CD14-positive monocyte (primary cell): ENCODE measurements around the gene PMS1. TPM values are rescaled to one million over a fixed set of nuclear protein-coding genes. Genes with fewer than 3 reads are reported as not detected.

Experiments used
- DNase-seq, 3 donors: peaks; one replicate each; pipeline ENCODE4 v3.0.0-alpha.2; 2011 to 2022
- H2AFZ ChIP-seq: 2 replicates; pipeline ENCODE4 v1.6.0; 2012; ENCODE audit warnings: mild to moderate bottlenecking, low read depth, low read length, inconsistent platforms; ENCODE audit not compliant: insufficient read depth, poor library complexity, severe bottlenecking
- H3K27ac ChIP-seq, 2 donors: 1 replicate in 1 of 2; 2 replicates in 1 of 2; pipeline ENCODE4 v1.5.1; 2012 to 2013; ENCODE audit warnings: low read length in 2 of 2, control low read depth in 1 of 2, inconsistent platforms in 1 of 2, low read depth in 1 of 2, mild to moderate bottlenecking in 1 of 2
- H3K27me3 ChIP-seq, 2 donors: one replicate each; pipeline versions ENCODE4 v1.6.0 to v1.6.1; 2011 to 2013; ENCODE audit warnings: low read length in 2 of 2; ENCODE audit not compliant: control insufficient read depth in 2 of 2, insufficient read depth in 2 of 2
- H3K36me3 ChIP-seq, 2 donors: replicated peaks in 1 of 2; 1 replicate in 1 of 2; 2 replicates in 1 of 2; pipeline versions ENCODE4 v1.5.1 to v1.6.1; 2012 to 2013; ENCODE audit warnings: low read length in 2 of 2, control low read depth in 1 of 2, inconsistent platforms in 1 of 2, mild to moderate bottlenecking in 1 of 2; ENCODE audit not compliant: insufficient read depth in 2 of 2, control insufficient read depth in 1 of 2
- H3K4me1 ChIP-seq, 2 donors: 1 replicate in 1 of 2; 2 replicates in 1 of 2; pipeline versions ENCODE4 v1.5.1 to v1.6.1; 2012 to 2013; ENCODE audit warnings: low read length in 2 of 2, control low read depth in 1 of 2, inconsistent platforms in 1 of 2, mild to moderate bottlenecking in 1 of 2, moderate library complexity in 1 of 2; ENCODE audit not compliant: insufficient read depth in 2 of 2, control insufficient read depth in 1 of 2
- H3K4me2 ChIP-seq: replicated peaks from 2 replicates; pipeline ENCODE3; 2012; ENCODE audit warnings: low read length, moderate library complexity, mild to moderate bottlenecking; ENCODE audit not compliant: poor library complexity, severe bottlenecking; ENCODE audit errors: extremely low read depth
- H3K4me3 ChIP-seq, 3 experiments: fragments of 200-600 bp in 1 of 3; sonication (generic) in 1 of 3; replicated peaks in 1 of 3; 1 replicate in 2 of 3; 2 replicates in 1 of 3; pipeline ENCODE4 v1.5.1; 2011 to 2013; ENCODE audit warnings: low read length in 3 of 3, mild to moderate bottlenecking in 3 of 3, control low read depth in 2 of 3, low read depth in 2 of 3, inconsistent platforms in 1 of 3, moderate library complexity in 1 of 3
- H3K79me2 ChIP-seq: 2 replicates; pipeline ENCODE4 v1.6.0; 2012; ENCODE audit warnings: mild to moderate bottlenecking, control low read depth, inconsistent platforms, low read length, moderate library complexity; ENCODE audit not compliant: insufficient read depth
- H3K9ac ChIP-seq: 2 replicates; pipeline ENCODE4 v1.6.0; 2017; ENCODE audit warnings: low read length, mild to moderate bottlenecking; ENCODE audit not compliant: insufficient read depth, poor library complexity, severe bottlenecking
- H3K9me3 ChIP-seq, 2 donors: replicated peaks in 1 of 2; 1 replicate in 1 of 2; 2 replicates in 1 of 2; pipeline versions ENCODE4 v1.5.1 to v1.6.1; 2012 to 2013; ENCODE audit warnings: low read length in 2 of 2, control low read depth in 1 of 2; ENCODE audit not compliant: control insufficient read depth in 1 of 2, insufficient read depth in 1 of 2
- H4K20me1 ChIP-seq: 2 replicates; pipeline ENCODE4 v1.6.0; 2012; ENCODE audit warnings: mild to moderate bottlenecking, low read length, control low read depth, moderate library complexity; ENCODE audit not compliant: insufficient read depth
- H3K27ac Mint-ChIP-seq, 7 donors: one replicate each; pipeline ENCODE4 v1.8.0; 2020; ENCODE audit warnings: mild to moderate bottlenecking in 7 of 7, mixed read lengths in 7 of 7, moderate library complexity in 6 of 7, inconsistent platforms in 2 of 7
- H3K27me3 Mint-ChIP-seq, 3 donors: one replicate each; pipeline ENCODE4 v1.8.0; 2021 to 2022; ENCODE audit warnings: low read depth in 3 of 3, mild to moderate bottlenecking in 3 of 3, mixed read lengths in 3 of 3, moderate library complexity in 3 of 3, inconsistent platforms in 1 of 3
- H3K36me3 Mint-ChIP-seq, 2 donors: one replicate each; pipeline ENCODE4 v1.8.0; 2020; ENCODE audit warnings: mixed read lengths in 2 of 2, inconsistent platforms in 1 of 2, mild to moderate bottlenecking in 1 of 2
- H3K4me1 Mint-ChIP-seq: one replicate; pipeline ENCODE4 v1.8.0; 2020; ENCODE audit warnings: mild to moderate bottlenecking, mixed read lengths
- H3K4me3 Mint-ChIP-seq, 2 donors: one replicate each; pipeline ENCODE4 v1.8.0; 2020; ENCODE audit warnings: mild to moderate bottlenecking in 2 of 2, mixed read lengths in 2 of 2, moderate library complexity in 1 of 2
- H3K9me3 Mint-ChIP-seq, 7 donors: one replicate each; pipeline ENCODE4 v1.8.0; 2020 to 2022; ENCODE audit warnings: mixed read lengths in 7 of 7, mild to moderate bottlenecking in 6 of 7, moderate library complexity in 6 of 7, inconsistent platforms in 2 of 7
- WGBS: methylation state at CpG from one replicate; pipeline ENCODE4 v1.1.5; 2013; ENCODE audit warnings: missing lambda C conversion rate; ENCODE audit not compliant: insufficient coverage; 5-methylcytosine and 5-hydroxymethylcytosine counted together
- intact Hi-C, 2 donors: fragments of 100-400 bp; cut with micrococcal nuclease; formaldehyde crosslinking; loops; one replicate each; pipeline versions ENCODE4 v1.15.0 to v1.15.1; 2023
- polyA plus RNA-seq, 3 donors: library from polyadenylated mRNA; depleted of rRNA in 1 of 3; unstranded in 2 of 3; stranded (reverse) in 1 of 3; fragments of 300-500 nt in 2 of 3; fragments of >200 nt in 1 of 3; fragmentation: Illumina TruSeq in 2 of 3; gene quantifications; 1 replicate in 2 of 3; 2 replicates in 1 of 3; pipeline ENCODE4 v1.2.3, GENCODE V29; 2012 to 2021
- TF ChIP-seq, protein P1 (sequence below): fragments of 200-600 bp; IDR thresholded peaks from one replicate; pipeline ENCODE4 v1.8.0; 2022; ENCODE audit warnings: antibody characterized with exemption, mild to moderate bottlenecking

The PMS1 gene
- polyA plus RNA-seq, 3 donors: 3.7 to 7.8 (median 5.7) TPM

DNA sequence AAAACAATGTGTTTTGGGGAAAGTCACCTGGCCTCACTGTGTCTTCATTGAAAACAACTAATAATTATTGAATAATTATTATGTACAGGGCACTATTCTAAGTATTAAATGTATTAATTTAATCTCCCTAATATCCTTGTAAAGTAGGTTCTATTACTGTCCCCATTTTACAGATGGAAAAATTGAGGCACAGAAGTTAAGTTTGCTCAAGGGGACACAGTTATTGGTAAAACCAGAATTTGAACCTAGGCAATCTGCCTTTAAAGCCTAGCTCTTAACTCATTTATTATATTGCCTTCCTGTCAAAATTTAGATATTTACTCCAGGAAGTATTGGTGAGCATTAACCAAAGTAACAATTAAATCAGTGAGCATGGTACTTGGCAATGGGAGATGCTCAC is 84.6 kb downstream of the PMS1 start:
- H3K4me1 ChIP-seq: peaks cover 8 to 16% of the 10 kb centered on the region in 2 donors
- no peak for DNase-seq
- intact Hi-C loops: no loop called here
- Mint-ChIP-seq H3K4me1 (peaks cover 21% of the 10 kb centered on the region), H3K4me3 (no peak overlapping the region), H3K9me3 (no peaks in the 10 kb centered on the region), H3K36me3 (peaks cover 8 to 14% of the 10 kb centered on the region in 2 donors), H3K27me3 (peaks cover 0 to 1% (median 0%) of the 10 kb centered on the region in 3 donors), H3K27ac (no peak overlapping the region)
- no peaks in the 10 kb centered on the region for H3K9me3 ChIP-seq
- TF ChIP-seq, protein P1, sequence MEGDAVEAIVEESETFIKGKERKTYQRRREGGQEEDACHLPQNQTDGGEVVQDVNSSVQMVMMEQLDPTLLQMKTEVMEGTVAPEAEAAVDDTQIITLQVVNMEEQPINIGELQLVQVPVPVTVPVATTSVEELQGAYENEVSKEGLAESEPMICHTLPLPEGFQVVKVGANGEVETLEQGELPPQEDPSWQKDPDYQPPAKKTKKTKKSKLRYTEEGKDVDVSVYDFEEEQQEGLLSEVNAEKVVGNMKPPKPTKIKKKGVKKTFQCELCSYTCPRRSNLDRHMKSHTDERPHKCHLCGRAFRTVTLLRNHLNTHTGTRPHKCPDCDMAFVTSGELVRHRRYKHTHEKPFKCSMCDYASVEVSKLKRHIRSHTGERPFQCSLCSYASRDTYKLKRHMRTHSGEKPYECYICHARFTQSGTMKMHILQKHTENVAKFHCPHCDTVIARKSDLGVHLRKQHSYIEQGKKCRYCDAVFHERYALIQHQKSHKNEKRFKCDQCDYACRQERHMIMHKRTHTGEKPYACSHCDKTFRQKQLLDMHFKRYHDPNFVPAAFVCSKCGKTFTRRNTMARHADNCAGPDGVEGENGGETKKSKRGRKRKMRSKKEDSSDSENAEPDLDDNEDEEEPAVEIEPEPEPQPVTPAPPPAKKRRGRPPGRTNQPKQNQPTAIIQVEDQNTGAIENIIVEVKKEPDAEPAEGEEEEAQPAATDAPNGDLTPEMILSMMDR: no peak
- no peak overlapping the region for H3K4me3 ChIP-seq
- H3K36me3 ChIP-seq: peaks cover under 1 to 3% of the 10 kb centered on the region in 2 donors
- no peak overlapping the region for H3K9ac ChIP-seq
- no peak overlapping the region for H3K27ac ChIP-seq
- no peaks in the 10 kb centered on the region for H3K27me3 ChIP-seq
- H3K4me2 ChIP-seq: no peak overlapping the region
- H2AFZ ChIP-seq: no peak overlapping the region
- H3K79me2 ChIP-seq: no peaks in the 10 kb centered on the region
- H4K20me1 ChIP-seq: no peaks in the 10 kb centered on the region

DNA sequence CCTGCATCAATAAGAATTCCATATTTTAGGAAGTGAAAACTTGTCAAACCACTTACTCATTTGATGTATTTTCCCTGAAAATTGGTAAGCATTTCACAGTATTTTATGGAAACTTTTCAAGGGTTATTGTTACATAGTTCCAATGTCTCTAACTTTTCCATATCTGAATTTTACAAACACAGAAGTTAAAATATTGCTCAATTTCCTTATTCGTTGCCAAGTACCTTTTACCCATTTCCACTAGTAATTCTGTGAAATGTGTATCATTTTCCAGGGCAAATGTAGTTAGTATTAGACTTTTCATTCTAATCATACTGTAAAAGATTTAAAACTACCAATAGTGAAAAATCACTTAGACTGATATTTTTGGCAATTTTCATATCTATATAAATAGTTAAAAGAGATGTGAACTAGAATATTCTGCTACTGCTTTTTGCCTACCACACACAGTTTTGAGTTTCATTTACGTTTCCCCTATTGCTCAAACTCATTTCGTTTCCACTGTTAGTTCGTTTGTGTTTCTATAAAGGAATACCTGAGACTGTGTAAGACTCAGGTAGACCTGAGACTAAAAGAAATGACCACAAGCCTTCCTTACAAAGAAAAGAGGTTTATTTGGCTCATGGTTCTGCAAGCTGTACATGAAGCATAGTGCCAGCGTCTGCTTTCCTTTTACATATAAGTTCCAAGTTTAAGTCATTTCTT is 86.3 kb downstream of the PMS1 start:
- DNase-seq: no peak
- TF ChIP-seq, protein P1: no peak
- Histone ChIP-seq H2AFZ (no peak overlapping the region), H3K9ac (no peak overlapping the region), H3K4me3 (peak overlapping the region in 1 of 3 experiments; percentile 25), H3K36me3 (no peaks in the 10 kb centered on the region), H3K4me1 (peaks cover 19 to 29% of the 10 kb centered on the region in 2 donors), H3K4me2 (peak overlapping the region; percentile 34), H3K27me3 (no peaks in the 10 kb centered on the region), H3K9me3 (no peaks in the 10 kb centered on the region), H3K27ac (peak overlapping the region in 1 of 2 donors; percentile 60), H3K79me2 (no peaks in the 10 kb centered on the region), H4K20me1 (no peaks in the 10 kb centered on the region)
- WGBS: 83% methylated on average over 1 of the region's 5 CpGs
- intact Hi-C loops: no loop called here
- Mint-ChIP-seq H3K4me3 (peak overlapping the region in 1 of 2 donors; percentile 63), H3K36me3 (peaks cover 6 to 11% of the 10 kb centered on the region in 2 donors), H3K4me1 (peaks cover 33% of the 10 kb centered on the region), H3K9me3 (no peaks in the 10 kb centered on the region), H3K27ac (peak overlapping the region in 4 of 7 donors; percentile 18 to 74 (median 62)), H3K27me3 (peaks cover 0 to 1% (median 0%) of the 10 kb centered on the region in 3 donors)
